Activated CD4-positive, alpha-beta T cell treated with anti-CD3 and anti-CD28 coated beads for 4 hours (primary cell): ENCODE measurements around the gene SDR39U1.

Experiments used
- DNase-seq, 2 donors: peaks; one replicate each; pipeline ENCODE4 v3.0.0-alpha.2; 2020

The SDR39U1 gene

DNA sequence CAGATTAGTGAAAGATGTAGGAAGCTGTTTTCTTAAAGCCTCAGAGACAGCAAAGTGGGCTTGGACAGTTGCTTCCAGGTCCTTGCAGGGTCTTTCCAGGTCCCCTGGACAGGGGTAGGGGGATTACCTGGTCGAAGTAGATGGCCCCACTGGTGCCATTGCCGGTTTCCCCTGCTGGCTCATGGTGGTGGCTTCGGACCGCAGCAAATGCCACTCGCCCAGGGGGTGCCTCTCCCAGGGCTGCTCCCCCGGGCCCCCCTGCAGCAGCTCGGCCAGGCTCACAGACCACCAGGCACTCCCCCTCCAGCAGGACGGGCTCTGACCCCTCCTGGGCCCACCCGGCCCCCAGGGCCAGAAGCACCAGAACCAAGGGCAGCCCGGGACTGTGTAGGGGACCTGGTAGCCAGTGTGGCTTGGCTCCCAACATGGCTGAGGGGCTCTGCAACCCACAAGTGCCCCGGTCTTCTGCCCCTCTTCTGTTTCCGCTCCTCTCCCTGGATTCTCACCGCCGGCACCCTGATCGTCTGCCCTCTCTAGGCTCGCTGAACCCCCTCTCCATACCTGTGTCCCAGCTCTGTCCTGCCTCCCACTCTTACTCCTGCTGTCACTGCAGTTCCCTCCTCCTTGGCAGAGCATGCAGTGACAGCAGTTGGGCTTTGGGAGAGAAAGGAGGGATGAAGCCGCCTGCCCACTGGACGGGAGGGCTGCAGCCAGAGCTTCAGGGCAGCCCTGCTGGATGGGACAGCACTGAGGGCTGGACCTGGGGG, 13.8 kb downstream of the SDR39U1 start:
- no peak for DNase-seq

- no peak for DNase-seq
Observed at GRCh38 chr14:24427537-24428508, 14.8 kb downstream of the SDR39U1 start.

DNA sequence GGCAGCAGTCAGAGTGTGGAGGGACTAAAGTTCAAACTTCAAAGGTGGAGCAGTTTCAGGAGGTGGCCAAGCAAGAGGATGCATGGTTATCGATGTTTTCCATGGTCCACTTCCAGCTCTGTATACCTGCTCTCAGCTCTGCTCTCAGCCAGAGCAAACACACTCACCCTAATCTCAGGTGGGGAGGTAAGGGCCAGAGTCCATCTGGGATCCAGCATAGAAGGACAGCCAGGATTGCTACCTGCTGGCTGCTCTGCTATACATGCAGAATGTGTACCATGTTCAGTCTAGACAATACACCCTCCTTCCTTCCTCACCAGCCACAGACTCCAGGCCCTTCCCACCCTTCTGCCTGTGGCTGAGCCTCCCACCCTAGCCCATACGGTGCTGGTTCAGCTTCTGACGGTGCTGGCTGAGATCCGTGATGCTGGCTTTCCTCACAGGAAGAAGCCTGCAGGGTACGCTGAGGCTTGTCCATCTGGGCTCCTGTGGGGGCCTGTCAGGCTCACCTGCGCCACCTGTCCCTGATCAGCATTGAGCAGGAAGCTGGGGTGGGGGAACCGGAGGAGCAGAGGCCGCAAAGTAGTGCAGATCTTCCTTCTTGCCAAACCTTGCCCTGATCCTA, 15.6 kb downstream of the SDR39U1 start:
- DNase-seq, result no peak

- DNase-seq, result no peak
Observed at GRCh38 chr14:24426150-24426911, 16.2 kb downstream of the SDR39U1 start.

GRCh38 chr14:24425704-24426103, 16.9 kb downstream of the SDR39U1 start:
- peak in 1 of 2 donors; percentile 30 for DNase-seq

- DNase-seq, result no peak
Observed at GRCh38 chr14:24422694-24423601, 19.6 kb downstream of the SDR39U1 start.

- DNase-seq, result no peak
Observed at GRCh38 chr14:24422261-24422660, 20.3 kb downstream of the SDR39U1 start.

GRCh38 chr14:24418492-24418873, 24.1 kb downstream of the SDR39U1 start:
- no peak for DNase-seq

DNA sequence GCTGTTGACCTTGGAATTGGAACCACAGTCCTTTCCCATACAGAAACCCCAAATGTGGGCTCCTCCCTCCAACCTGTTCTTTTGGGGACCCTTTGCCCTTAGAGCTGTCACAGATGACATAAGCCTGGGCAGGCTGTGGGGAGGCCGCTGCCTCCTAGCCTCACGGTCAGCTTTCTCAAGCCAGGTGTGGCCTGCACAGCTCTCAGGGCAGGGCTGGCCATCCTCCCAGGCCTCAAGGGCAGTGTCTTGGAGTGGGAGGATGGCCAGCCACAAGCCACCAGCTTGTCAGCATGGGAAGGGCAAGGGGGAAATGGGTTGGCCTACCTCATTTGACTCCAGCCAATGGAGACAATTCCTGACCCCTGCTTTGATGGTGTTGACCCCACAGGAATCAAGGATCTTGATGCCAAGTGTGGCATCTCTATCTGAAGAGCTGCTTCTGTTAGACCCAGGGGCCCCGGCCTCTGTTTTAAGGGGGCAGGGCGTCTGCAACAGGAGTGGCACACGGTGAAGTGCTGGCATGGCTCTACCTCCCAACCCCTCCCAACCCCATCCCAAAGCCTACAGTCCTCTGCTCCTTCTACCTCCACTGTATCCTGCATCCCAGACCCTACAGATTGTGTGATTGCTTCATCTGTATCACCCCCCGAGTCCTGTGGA, 24.6 kb downstream of the SDR39U1 start:
- no peak for DNase-seq

- DNase-seq, result no peak
Observed at GRCh38 chr14:24416932-24417619, 25.5 kb downstream of the SDR39U1 start.

DNA sequence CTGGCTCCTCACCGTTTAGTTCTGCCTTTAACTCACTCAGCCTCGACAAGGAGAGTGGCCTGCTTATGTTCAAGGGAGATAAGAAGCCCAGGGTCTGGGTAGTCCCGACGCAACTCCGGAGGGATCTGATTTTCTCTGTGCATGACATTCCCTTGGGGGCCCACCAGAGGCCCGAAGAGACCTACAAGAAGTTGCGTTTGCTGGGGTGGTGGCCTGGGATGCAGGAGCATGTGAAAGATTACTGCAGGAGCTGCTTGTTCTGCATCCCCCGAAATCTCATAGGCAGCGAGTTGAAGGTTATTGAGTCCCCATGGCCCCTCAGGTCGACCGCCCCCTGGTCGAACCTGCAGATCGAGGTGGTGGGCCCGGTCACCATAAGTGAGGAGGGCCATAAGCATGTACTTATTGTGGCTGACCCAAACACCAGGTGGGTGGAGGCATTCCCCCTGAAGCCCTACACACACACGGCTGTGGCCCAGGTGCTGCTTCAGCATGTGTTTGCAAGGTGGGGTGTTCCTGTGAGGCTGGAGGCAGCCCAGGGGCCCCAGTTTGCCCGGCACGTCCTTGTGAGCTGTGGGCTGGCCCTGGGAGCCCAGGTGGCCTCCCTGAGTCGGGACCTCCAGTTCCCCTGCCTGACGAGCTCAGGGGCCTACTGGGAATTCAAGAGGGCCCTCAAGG, 26.2 kb downstream of the SDR39U1 start:
- no peak for DNase-seq

- DNase-seq, result no peak
Observed at GRCh38 chr14:24415421-24416253, 26.9 kb downstream of the SDR39U1 start.

GRCh38 chr14:24414732-24415420, 27.7 kb downstream of the SDR39U1 start:
- no peak for DNase-seq

GRCh38 chr14:24414077-24414476, 28.5 kb downstream of the SDR39U1 start:
- DNase-seq, result no peak

DNA sequence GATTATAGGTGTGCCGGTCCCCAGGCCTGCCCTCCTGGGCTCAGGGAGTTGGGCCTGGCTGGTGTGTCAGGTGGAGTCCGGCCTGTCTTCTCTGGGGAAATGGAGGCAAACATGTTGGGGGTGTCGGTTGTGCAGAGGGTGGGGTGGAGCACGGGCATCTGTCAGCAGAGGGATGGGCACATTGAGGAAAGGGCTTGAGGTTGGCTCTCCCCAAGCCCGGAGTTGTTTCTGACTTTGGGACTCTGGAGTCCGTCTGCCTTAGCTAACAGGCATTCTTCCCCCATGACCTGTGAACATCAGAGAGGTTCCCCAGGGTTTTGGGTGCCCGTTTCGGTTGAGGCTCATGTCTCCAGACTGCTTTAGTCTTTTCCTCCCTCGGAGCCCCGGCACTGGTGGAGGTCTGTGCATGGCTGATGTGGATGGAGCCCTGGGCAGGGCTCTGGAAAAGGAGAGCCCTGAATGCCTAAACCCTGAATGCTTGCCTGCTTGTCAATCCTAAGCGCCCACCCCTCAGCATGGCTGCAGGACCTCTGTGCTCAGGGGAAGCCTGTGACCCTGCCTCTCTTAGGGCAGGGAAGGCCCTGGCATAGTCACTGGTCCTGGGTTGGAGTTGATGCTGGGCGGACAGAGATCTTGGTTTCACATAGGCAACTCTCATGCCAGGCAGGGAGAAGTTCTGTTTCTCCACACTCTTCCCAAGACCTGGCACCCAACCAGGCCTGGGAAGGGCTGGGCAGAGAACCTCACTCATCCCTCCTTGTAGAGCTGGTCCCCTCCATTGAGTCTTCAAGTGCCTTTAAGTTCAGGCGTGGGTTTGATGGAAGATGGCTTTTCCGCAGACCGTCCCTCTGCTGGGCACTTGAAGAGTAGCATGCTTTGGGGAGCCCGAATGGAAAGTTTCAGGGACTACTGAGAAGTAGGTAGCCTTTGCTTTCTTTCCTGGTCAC, 30.9 kb downstream of the SDR39U1 start:
- peak in 1 of 2 donors; percentile 30 for DNase-seq

- no peak for DNase-seq
Observed at GRCh38 chr14:24409956-24410355, 32.6 kb downstream of the SDR39U1 start.

- no peak for DNase-seq
Observed at GRCh38 chr14:24409192-24409591, 33.4 kb downstream of the SDR39U1 start.
